Measurements from ENCODE around the gene CREBZF. TPM values are rescaled to one million over a fixed set of nuclear protein-coding genes. Genes with fewer than 3 reads are reported as not detected.
"Not testable (repeated sequence)": the region's sequence is repeated elsewhere in the genome, so short reads cannot be mapped to it uniquely, and the experiment has no call there.

The CREBZF gene
- total RNA-seq, 2 experiments from 2014 or later: 51.4 to 54.8 TPM

DNA sequence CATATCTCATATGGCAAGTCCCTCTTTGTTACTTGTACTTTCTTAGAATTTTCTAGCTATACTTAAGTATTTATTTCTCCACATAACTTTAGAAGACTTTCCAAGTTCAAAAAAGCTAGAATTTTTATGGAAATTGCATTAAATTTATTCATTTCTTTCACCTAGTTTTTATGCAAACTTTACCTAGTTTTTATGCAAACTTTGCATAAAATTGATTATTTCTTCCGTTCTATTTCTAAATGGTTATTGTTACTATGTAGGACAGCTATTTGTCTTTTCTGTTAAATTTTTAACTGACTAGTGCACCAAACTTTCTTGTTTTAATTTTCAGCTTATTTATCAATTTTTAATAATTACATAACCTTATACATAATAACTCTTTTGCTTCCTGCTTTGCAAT lies 3.2 kb upstream of the CREBZF start:
- peaks cover 15% of the 10 kb centered on the region for H3K4me1 Mint-ChIP-seq (ENCODE audit: low read depth)
- CTCF ChIA-PET: interaction anchor here (0.7 to 0.8 kb wide), 2 partner anchors 10 to 31 kb away, joined by 3 read pairs; no protein-coding TSS in a partner anchor
- H3K27me3 Mint-ChIP-seq (ENCODE audit: low read depth): no peaks in the 10 kb centered on the region
- H3K27ac Mint-ChIP-seq: no peak overlapping the region
- ATAC-seq: no peak
- POLR2A ChIA-PET: no interaction called here
- no peak overlapping the region for H3K4me3 Mint-ChIP-seq
- H3K36me3 Mint-ChIP-seq (ENCODE audit: low read depth): peaks cover 13% of the 10 kb centered on the region
- H3K9me3 Mint-ChIP-seq (ENCODE audit: insufficient read depth): no peaks in the 10 kb centered on the region
- no peak for DNase-seq

DNA sequence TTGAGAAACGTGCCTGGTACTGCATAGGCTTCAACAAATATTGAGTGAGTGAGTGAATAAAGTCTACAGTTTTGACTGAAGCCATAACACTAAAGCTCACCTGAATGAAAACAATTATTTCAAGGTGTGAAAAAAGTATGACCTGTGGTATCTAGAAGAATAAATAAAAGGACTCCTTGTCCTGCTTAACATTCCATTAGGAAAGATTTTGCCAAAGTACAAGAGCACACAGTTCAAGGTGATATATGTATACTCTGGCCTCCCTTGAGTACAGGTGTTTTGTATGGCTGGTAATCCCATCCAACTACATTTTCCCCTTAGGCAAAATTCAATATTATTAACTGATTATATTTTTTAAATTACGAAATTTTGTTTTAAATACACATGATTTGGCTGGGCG lies 1.8 kb upstream of the CREBZF start:
- peaks cover 24% of the 10 kb centered on the region for H3K36me3 Mint-ChIP-seq (ENCODE audit: low read depth)
- H3K9me3 Mint-ChIP-seq (ENCODE audit: insufficient read depth): no peaks in the 10 kb centered on the region
- ChIA-PET CTCF (interaction anchor here (1.0 kb wide), 1 partner anchor 31 kb away, joined by 3 read pairs; no protein-coding TSS in a partner anchor), POLR2A (interaction anchor here (1.0 kb wide), 1 partner anchor 19 kb away, joined by 7 read pairs; the partner anchor contains the start of gene TMEM126A)
- no peaks in the 10 kb centered on the region for H3K27me3 Mint-ChIP-seq (ENCODE audit: low read depth)
- DNase-seq: no peak
- no peak for ATAC-seq
- H3K4me1 Mint-ChIP-seq (ENCODE audit: low read depth): peaks cover 14% of the 10 kb centered on the region
- H3K27ac Mint-ChIP-seq: no peak overlapping the region
- no peak overlapping the region for H3K4me3 Mint-ChIP-seq

DNA sequence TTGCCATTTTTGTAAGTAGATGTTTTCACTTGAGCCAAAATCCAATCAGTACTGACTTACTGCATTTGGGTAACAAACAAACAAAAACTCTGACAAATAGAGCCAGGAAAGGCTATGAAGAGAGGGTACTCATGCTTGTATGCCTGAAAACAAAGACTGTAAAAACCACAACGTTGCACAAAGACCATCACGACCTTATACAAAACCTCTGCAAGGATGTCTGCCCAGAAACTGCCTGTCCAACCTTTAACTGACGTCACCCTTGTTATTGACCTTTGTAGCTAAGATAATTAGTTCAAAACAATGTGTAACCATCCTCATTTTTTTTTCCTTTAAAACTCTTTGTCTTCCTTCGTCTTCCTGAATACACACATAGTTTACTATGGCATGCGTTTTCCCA lies 804 bp upstream of the CREBZF start:
- H3K27ac Mint-ChIP-seq: peak overlapping the region; percentile 96
- H3K9me3 Mint-ChIP-seq (ENCODE audit: insufficient read depth): no peaks in the 10 kb centered on the region
- POLR2A ChIA-PET: interaction anchor here (1.0 kb wide), 1 partner anchor 18 kb away, joined by 7 read pairs; the partner anchor contains the start of gene TMEM126A
- H3K4me1 Mint-ChIP-seq (ENCODE audit: low read depth): peaks cover 23% of the 10 kb centered on the region
- peaks cover 32% of the 10 kb centered on the region for H3K36me3 Mint-ChIP-seq (ENCODE audit: low read depth)
- CTCF ChIA-PET: interaction anchor here (1.0 kb wide), 1 partner anchor 32 kb away, joined by 3 read pairs; no protein-coding TSS in a partner anchor
- H3K27me3 Mint-ChIP-seq (ENCODE audit: low read depth): no peaks in the 10 kb centered on the region
- H3K4me3 Mint-ChIP-seq: peak overlapping the region; percentile 38
- DNase-seq (no peak), ATAC-seq (no peak)

DNA sequence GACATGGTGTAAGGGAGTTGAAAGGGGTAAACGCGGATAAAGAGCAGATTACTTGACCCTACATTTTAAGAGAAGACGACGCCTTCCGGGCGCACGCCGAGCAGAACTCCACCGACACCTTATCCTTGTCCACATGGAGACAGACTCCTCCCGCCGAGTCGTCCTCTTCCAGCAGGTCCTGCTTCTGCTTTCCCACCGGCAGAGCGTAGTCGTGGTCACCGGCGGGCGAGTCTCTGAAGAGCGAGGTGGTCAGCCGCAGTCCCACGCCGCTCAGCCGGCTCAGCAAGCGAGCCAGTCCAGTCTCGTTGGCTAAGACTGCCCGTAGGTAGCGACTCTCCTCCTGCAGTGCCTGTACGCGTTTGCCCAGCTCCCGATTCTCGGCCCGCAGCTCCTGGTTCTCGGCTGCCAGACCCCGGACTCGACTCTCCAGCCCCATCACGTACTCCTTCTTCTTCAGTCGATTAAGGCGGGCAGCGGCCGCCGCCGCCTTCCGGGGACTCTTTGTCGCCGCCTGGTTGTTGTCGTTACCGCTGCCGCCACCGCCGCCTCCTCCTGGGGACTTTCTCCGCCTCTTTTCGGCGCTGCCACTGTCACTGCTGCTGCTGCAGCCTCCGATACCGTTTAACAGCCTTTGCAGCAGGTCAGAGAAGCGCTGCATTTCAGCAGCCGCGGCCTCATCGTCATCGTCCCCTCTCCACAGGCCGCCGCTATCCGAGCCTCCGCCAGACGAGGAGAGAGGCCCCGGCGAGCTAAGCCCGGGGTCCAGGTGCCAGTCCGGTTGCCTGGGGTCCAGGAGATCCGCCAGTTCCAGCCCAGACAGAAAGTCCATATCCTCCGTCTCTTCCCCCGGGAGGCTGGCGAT lies 945 bp downstream of the CREBZF start:
- DNase-seq: peak; percentile 93
- H3K4me1 Mint-ChIP-seq (ENCODE audit: low read depth): peaks cover 38% of the 10 kb centered on the region
- ChIA-PET POLR2A (interaction anchor here (0.9 to 2.9 kb wide), 19 partner anchors 10 to 163 kb away, joined by 3 to 41 read pairs (median 4); partner anchors contain the start of genes DLG2, SYTL2, TMEM126A and TMEM126B), CTCF (interaction anchor here (1.4 to 2.6 kb wide), 4 partner anchors 14 to 191 kb away, joined by 4 to 20 read pairs (median 7); partner anchors contain the start of genes CCDC83 and TMEM126A)
- H3K27me3 Mint-ChIP-seq (ENCODE audit: low read depth): no peaks in the 10 kb centered on the region
- ATAC-seq: peak; percentile 85
- H3K27ac Mint-ChIP-seq: peak overlapping the region; percentile 96
- H3K4me3 Mint-ChIP-seq: peak overlapping the region; percentile 98
- peaks cover 48% of the 10 kb centered on the region for H3K36me3 Mint-ChIP-seq (ENCODE audit: low read depth)
- H3K9me3 Mint-ChIP-seq (ENCODE audit: insufficient read depth): no peaks in the 10 kb centered on the region

DNA sequence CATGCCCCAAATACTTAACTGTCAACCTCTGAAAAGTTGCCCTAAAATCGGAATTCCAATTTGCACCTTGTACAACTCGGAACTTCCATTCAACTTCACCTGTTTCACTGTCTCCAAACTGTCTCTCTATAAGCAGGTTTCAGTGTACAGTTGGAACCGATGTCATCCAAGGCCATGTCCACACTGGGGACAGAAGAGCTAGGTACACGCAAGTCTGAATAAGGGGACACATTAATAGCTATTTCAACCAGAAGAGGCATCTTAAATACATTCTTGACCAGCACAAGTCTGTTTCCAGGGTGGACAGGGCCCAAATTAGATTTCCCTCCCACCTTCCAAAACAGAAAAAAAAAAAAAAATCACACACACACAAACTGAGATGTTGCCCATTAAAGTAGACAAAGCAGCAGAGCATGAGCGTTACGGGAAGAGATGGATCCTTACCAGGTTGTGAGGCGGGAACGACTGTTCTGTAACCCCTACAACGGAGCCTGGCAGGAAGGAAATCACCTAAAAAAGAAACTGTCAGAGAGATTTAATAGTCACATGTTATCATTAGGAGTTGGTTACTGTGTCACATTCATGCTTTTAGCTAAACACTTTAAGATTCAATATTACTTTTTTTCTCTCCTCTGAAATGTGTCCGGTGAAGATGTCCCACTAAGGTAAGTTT lies 1.7 kb downstream of the CREBZF start:
- H3K9me3 Mint-ChIP-seq (ENCODE audit: insufficient read depth): no peaks in the 10 kb centered on the region
- CTCF ChIA-PET: interaction anchor here (1.1 to 2.6 kb wide), 5 partner anchors 13 to 192 kb away, joined by 3 to 20 read pairs (median 6); partner anchors contain the start of genes CCDC83 and TMEM126A
- H3K27me3 Mint-ChIP-seq (ENCODE audit: low read depth): no peaks in the 10 kb centered on the region
- POLR2A ChIA-PET: interaction anchor here (0.9 to 2.9 kb wide), 17 partner anchors 10 to 192 kb away, joined by 3 to 41 read pairs (median 4); partner anchors contain the start of genes CCDC83, DLG2, SYTL2 and TMEM126A
- DNase-seq: peak; percentile 38
- peak; percentile 8 for ATAC-seq
- H3K4me1 Mint-ChIP-seq (ENCODE audit: low read depth): peaks cover 44% of the 10 kb centered on the region
- H3K27ac Mint-ChIP-seq: peak overlapping the region; percentile 96
- H3K4me3 Mint-ChIP-seq: peak overlapping the region; percentile 98
- H3K36me3 Mint-ChIP-seq (ENCODE audit: low read depth): peaks cover 55% of the 10 kb centered on the region

DNA sequence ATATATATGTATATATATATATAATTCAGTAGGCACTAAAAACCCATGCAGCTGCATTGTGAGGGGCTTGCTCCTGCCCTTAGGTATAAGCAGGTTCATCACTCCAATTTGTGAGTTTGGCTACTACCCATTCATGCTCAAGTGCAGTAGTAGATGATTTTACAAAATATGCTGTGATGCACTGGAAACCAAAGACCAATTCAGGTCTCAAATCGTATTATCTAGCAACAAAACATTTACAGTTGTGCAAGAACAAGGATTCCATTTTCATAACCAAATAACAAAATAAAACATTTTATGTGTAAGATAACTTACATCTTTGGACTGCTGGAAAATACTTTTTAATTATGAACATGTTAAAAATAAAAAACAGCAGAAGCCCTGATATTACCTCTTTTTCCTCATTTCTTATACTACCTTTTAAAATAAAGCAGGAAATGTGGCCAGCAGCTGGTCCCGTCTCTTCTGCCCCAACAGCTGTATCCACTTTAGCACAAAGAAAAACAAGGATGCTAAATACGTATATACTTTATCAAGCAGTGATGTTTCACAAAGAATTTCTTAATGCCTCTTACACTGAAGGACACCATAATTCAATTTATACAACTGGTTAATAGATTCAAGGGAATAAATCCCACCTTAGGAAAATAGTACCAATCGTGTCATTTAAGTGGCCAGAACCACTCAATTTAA lies 2.8 kb downstream of the CREBZF start:
- ChIA-PET POLR2A (interaction anchor here (0.8 kb wide), 2 partner anchors 13 to 33 kb away, joined by 3 read pairs; no protein-coding TSS in a partner anchor), CTCF (interaction anchor here (1.1 to 4.4 kb wide), 3 partner anchors 14 to 164 kb away, joined by 3 to 26 read pairs (median 3); partner anchors contain the start of gene TMEM126A)
- no peaks in the 10 kb centered on the region for H3K9me3 Mint-ChIP-seq (ENCODE audit: insufficient read depth)
- no peaks in the 10 kb centered on the region for H3K27me3 Mint-ChIP-seq (ENCODE audit: low read depth)
- ATAC-seq (no peak), DNase-seq (no peak)
- peaks cover 46% of the 10 kb centered on the region for H3K4me1 Mint-ChIP-seq (ENCODE audit: low read depth)
- no peak overlapping the region for H3K27ac Mint-ChIP-seq
- H3K4me3 Mint-ChIP-seq: peak overlapping the region; percentile 98
- peaks cover 58% of the 10 kb centered on the region for H3K36me3 Mint-ChIP-seq (ENCODE audit: low read depth)

DNA sequence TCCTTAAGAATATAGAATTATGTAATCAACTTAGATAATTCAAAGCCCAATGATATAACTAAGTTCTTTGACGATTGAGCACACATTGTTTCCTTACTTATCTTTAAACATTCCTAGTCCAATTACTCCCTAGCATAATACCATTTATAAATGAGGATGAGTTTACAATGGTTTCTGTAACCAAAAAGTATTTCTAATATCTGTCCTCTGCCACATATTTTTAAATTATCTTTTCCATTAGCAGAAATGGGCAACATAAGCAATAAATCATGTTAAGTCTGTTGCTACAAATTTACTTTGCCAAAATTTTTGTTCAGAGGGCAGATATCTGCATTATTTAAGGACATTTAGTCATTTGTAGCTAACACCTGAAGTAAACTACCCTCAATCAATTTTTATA lies 6.7 kb downstream of the CREBZF start:
- H3K4me1 Mint-ChIP-seq (ENCODE audit: low read depth): peaks cover 51% of the 10 kb centered on the region
- no peaks in the 10 kb centered on the region for H3K9me3 Mint-ChIP-seq (ENCODE audit: insufficient read depth)
- ChIA-PET POLR2A (interaction anchor here (3.8 kb wide), 1 partner anchor 11 kb away, joined by 30 read pairs; the partner anchor contains the start of gene TMEM126A), CTCF (interaction anchor here (4.4 kb wide), 1 partner anchor 10 kb away, joined by 26 read pairs; the partner anchor contains the start of gene TMEM126A)
- ATAC-seq (no peak), DNase-seq (no peak)
- no peak overlapping the region for H3K27ac Mint-ChIP-seq
- no peak overlapping the region for H3K4me3 Mint-ChIP-seq
- H3K27me3 Mint-ChIP-seq (ENCODE audit: low read depth): no peaks in the 10 kb centered on the region
- H3K36me3 Mint-ChIP-seq (ENCODE audit: low read depth): peaks cover 63% of the 10 kb centered on the region

DNA sequence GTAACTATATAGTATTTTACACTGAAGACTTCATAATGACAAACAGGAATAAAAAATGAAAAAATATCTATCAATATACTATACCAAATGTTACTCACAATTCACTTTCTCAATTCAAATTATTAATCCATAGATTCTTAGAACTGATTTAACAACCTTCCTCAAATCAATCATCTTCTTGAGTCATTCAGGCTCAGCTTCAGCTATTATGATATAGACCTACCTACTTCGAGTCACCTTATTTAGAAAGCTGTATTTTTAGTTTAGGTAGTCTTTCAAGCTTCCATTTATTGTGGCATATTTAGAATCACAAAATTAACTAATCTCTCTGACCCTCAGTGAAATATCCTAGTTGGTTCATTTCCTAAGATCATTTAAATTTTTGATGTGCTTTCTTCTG lies 8.2 kb downstream of the CREBZF start:
- Mint-ChIP-seq H3K36me3 (ENCODE audit: low read depth) (peaks cover 60% of the 10 kb centered on the region), H3K4me1 (ENCODE audit: low read depth) (peaks cover 58% of the 10 kb centered on the region), H3K27ac (no peak overlapping the region), H3K9me3 (ENCODE audit: insufficient read depth) (no peaks in the 10 kb centered on the region), H3K4me3 (no peak overlapping the region), H3K27me3 (ENCODE audit: low read depth) (no peaks in the 10 kb centered on the region)
- DNase-seq (no peak), ATAC-seq (no peak)
- POLR2A ChIA-PET: interaction anchor here (0.8 to 1.4 kb wide), 2 partner anchors 9 to 34 kb away, joined by 3 to 6 read pairs; partner anchors contain the start of gene TMEM126A
- CTCF ChIA-PET: interaction anchor here (0.5 to 1.2 kb wide), 2 partner anchors 8 to 198 kb away, joined by 3 read pairs; partner anchors contain the start of gene CCDC83

DNA sequence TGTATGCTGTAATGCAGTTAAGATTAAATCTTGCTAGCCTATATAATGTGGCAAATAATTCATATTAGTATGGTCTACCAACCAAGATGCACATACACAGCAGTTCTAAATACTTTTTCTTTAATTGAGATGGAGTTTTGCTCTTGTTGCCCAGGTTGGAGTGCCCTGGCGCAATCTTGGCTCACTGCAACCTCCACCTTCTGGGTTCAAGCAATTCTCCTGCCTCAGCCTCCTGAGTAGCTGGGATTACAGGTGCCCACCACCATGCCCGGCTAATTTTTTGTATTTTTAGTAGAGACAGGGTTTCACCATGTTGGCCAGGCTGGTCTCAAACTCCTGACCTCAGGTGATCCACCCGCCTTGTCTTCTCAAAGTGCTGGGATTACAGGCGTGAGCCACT lies 10.6 kb downstream of the CREBZF start:
- Mint-ChIP-seq H3K36me3 (ENCODE audit: low read depth) (peaks cover 46% of the 10 kb centered on the region), H3K4me1 (ENCODE audit: low read depth) (peaks cover 54% of the 10 kb centered on the region)
- H3K9me3 Mint-ChIP-seq (ENCODE audit: insufficient read depth); CTCF ChIA-PET; ATAC-seq; H3K27ac Mint-ChIP-seq; H3K4me3 Mint-ChIP-seq; DNase-seq; H3K27me3 Mint-ChIP-seq (ENCODE audit: low read depth): not testable (repeated sequence)
- POLR2A ChIA-PET: interaction anchor here (1.3 to 2.7 kb wide), 3 partner anchors 10 to 39 kb away, joined by 3 to 26 read pairs (median 5); partner anchors contain the start of genes CREBZF and TMEM126B

DNA sequence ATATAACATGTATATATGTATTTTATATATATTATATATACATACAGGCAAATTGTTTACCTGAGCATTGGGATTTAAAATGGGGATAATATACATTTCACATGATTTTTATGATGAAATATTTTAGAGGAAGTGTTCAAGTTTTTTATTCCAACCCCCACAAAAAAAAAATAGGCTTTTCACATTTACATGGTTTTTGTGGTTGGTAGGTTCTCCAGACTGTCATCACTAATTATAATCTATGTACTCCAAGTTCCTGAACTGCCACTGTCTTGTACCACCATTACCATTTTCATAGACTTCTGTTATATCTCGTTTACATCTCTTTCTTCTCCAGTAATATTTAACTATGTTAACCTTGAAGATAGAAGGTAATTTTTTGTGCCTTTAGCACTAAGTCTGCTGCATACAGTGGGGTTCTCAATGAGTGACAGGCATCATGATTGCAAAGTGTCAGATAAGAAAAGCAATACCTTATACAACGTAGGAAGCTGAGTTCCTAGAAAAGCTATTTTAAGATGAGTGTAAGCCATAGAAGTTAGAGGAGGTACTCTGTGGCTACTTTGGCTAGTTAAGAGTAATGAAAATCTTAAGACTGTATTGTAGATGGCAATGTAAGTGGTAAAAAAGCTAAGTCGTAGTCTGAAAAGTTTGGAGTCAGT lies 12.0 kb downstream of the CREBZF start:
- Mint-ChIP-seq H3K27me3 (ENCODE audit: low read depth) (no peaks in the 10 kb centered on the region), H3K36me3 (ENCODE audit: low read depth) (peaks cover 39% of the 10 kb centered on the region), H3K27ac (peak overlapping the region; percentile 44), H3K9me3 (ENCODE audit: insufficient read depth) (no peaks in the 10 kb centered on the region), H3K4me3 (no peak overlapping the region), H3K4me1 (ENCODE audit: low read depth) (peaks cover 55% of the 10 kb centered on the region)
- CTCF ChIA-PET: no interaction called here
- no peak for ATAC-seq
- POLR2A ChIA-PET: interaction anchor here (1.4 to 2.7 kb wide), 2 partner anchors 11 to 40 kb away, joined by 3 to 26 read pairs; partner anchors contain the start of gene CREBZF
- DNase-seq: no peak

Measured in activated CD8-positive, alpha-beta T cell treated with anti-CD3 and anti-CD28 coated beads, Interleukin-2, amount 10 ng/mL, durations not matched to agents 7 days and 5 days (primary cell).